Stimulated activated CD8-positive, alpha-beta memory T cell treated with anti-CD3 and anti-CD28 coated beads, Interleukin-15, amount 100 ng/mL, for 1 hour (primary cell): ENCODE results near the gene PLIN3.
"Not testable (repeated sequence)": the region's sequence is repeated elsewhere in the genome, so short reads cannot be mapped to it uniquely, and the experiment has no call there.

Source experiments
- DNase-seq: peaks from one replicate; pipeline ENCODE4 v3.0.0-alpha.2; 2020; ENCODE audit warnings: low read depth

Gene PLIN3

DNA sequence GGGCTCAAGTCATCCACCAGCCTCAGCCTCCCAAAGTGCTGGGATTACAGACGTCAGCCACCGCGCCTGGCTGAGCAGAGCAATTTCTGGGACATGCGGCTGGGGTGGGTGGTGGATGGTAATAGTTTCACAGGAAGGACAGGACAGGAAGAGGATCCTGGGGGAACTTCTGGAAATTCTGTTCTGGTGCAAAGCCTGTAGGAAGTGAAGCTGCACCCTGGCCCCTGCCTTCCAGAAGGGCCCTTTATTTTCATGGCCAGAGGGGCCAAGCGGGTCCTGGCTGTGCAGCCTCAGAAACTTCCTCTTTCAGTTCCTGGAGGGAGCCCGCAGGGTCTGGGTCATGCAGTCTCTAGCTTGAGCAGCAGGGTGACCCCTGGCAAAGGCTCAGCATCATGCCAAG, 60.3 kb downstream of the PLIN3 start:
- DNase-seq: no peak

DNA sequence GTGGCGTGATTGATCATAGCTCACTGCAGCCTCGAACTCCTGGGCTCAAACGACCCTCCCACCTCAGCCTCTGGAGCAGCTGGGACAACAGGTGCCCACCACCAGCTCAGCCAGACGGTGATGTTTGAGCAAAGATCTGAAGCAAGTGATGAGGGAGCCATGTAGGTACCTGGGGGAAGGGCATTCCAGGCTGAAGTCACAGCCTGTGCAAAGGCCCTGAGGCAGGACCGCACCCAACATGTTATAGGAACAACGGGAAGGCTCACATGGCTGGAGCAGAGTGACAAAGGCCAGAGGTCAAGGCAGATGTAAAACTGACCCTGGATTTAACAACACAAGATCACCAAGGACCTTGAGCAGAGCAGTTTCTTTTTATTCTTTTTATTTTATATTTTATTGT, 61.1 kb downstream of the PLIN3 start:
- DNase-seq: no peak

DNA sequence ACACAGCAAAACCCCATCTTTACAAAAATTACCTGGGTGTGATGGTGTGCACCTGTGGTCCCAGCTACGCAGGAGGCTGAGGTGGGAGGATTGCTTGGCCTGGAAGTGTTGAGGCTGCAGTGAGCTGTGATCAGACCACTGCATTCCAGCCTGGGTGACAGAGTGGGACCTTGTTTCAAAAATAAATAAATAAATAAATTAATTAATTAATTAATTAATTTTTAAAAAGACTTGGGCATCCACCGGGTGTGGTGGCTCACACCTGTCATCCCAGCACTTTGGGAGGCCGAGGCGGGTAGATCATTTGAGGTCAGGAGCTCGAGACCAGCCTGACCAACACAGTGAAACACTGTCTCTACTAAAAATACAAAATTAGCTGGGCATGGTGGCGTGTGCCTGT, 62.3 kb downstream of the PLIN3 start:
- DNase-seq: not testable (repeated sequence)

DNA sequence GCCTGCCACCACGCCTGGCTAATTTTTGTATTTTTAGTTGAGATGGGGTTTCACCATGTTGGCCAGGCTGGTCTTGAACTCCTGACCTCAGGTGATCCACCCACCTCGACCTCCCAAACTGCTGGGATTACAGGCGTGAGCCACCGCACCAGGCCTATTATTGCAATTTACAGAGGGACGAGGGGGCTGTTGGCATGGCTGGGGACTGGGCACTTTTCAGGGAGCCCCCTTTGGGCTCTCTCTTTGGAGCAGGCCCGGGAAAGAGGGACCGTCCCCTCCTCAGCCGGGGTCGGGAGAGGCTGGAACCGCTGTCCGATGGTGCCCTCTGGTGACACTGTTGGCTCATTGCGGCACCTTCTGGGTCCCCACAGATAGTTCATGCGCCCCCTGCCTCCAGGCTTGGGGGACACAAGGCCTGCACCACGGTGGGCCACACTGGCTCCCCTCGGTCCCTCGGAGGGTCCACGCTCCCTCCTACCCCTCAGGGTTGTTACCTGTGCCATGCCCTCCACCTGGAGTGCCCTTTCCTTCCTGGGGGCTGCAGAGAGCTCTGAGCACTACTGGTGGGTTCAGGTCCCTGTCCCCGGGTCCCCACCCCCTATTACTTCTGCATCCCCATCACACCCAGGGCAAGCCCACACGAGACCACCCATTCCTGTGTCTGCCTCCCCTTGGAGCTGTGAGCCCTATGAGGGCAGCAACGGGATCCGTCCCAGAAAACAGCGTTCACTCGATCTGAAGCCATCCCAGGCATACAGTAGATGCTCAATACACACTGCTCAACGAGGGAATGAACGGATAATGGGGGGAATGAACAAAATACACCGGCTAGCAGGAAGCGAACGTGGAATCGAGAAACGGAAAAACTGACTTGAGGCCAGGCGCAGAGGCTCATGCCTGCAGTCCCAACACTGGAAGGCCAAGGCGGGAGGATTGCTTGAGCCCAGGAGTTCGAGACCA, 63.5 kb downstream of the PLIN3 start:
- DNase-seq: peak; percentile 47

DNA sequence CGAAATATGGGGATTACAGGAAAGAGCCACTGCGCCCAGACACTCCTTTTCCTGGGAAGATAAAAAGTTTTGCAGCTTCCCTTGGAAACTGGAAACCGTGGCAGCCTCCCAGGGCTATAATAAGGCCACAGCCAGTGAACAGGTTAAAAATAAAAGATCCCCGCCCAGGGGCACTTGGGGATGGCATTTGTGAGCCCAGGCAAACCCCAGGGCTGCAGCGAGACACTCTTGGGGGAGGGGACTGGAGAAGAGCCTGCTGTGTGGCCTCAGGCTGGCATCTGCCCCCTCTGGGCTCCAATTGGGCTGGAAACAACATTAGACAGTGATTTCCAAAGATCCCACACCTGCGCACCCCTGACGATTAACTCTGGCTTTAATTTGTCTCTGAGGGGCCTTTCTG, 64.8 kb downstream of the PLIN3 start:
- DNase-seq: no peak

DNA sequence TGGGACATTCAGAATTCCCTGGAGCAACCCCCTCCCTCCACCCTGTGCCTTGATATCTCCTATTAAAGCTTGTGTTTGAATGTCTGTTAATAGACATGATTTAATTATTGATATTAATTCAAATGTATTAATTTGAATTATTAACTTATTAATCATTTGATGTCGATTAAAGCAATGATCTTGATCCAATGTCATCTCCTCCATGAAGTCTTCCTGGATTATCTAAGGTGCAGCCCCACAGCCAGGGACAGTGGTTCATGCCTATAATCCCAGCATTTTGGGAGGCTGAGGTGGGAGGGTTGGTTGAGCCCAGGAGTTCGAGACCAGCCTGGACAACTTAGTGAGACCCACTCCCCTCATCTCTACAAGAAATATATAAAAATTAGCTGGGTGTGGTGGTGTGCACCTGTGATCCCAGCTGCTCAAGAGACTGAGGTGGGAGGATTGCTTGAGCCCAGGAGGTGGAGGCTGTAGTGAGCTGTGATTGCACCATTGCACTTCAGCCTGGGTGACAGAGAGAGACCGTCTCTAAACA, 66.3 kb downstream of the PLIN3 start:
- no peak for DNase-seq

DNA sequence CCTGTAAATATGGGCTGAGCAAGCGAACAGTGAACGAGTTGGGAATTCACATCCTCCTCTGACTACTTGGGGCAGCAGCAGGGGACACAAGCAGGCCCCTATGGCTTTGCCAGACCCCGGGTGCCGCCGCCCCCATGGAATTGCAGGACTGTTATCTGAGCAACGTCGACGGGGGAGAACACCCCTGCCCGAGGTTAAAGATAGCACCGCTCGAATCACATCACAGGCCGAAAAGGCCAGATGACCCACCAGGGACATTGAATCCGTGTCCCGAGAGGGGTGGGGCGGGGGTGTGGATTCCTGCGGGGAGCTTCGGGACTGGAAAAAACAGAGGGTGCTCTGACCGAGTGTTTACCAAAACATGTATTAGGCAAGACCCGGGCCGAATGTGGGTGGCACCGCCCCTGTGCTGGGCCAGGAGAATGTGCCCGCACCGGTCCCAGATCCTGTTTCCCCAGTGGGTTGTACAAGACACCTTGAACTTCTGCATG, 66.8 kb downstream of the PLIN3 start:
- no peak for DNase-seq

DNA sequence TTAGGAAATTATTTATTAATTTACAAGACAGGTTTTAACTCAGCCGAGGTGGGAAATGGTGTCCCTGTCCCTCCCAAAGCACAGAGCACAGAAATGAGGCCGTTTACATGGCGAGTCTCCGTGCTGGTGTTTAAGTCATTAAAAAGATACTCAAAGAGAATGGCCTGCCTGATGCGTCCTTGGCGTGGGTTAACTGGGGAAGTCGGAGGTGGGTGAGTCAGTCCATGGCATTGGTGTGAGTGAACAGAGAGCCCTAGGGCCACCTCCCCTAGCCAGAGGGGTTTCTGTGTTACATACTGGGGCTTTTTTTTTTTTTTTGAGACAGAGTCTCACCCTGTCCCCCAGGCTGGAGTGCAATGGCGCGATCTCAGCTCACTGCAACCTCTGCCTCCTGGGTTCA, 72.1 kb downstream of the PLIN3 start:
- DNase-seq: no peak

DNA sequence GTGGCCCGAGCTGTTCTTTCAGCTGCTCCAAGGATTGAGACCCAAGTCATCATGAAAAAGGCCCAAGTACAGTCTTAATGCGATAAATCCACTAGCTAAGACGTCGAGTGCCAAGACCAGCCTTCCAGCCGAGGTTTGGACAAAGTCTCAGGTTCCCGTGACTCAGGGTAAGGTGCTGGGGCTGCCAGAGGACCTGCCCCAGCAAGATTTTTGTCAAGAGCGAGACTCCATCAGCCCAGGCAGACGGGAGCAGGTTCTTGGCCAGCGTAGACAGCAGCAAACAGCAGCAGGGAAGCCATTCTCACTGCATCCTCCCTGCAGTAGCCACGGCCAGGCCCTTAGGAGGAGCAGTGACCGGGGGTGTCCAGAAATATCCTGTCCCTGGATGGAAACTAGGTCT, 72.5 kb downstream of the PLIN3 start:
- DNase-seq: no peak

DNA sequence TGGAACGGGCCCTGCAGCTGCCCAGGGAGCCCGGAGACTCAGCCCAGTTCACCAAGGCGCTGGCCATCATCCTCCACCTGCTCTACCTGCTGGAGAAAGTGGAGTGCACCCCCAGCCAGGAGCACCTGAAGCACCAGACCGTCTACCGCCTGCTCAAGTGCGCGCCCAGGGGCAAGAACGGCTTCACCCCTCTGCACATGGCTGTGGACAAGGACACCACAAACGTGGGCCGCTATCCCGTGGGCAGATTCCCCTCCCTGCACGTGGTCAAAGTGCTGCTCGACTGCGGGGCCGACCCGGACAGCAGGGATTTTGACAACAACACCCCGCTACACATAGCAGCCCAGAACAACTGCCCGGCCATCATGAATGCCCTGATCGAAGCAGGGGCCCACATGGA, 74.2 kb downstream of the PLIN3 start:
- not testable (repeated sequence) for DNase-seq

DNA sequence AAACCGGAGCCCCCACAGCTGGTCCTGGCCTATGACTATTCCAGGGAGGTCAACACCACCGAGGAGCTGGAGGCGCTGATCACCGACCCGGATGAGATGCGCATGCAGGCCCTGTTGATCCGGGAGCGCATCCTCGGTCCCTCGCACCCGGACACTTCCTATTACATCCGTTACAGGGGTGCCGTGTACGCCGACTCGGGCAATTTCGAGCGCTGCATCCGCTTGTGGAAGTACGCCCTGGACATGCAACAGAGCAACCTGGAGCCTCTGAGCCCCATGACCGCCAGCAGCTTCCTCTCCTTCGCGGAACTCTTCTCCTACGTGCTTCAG, 74.6 kb downstream of the PLIN3 start:
- not testable (repeated sequence) for DNase-seq

DNA sequence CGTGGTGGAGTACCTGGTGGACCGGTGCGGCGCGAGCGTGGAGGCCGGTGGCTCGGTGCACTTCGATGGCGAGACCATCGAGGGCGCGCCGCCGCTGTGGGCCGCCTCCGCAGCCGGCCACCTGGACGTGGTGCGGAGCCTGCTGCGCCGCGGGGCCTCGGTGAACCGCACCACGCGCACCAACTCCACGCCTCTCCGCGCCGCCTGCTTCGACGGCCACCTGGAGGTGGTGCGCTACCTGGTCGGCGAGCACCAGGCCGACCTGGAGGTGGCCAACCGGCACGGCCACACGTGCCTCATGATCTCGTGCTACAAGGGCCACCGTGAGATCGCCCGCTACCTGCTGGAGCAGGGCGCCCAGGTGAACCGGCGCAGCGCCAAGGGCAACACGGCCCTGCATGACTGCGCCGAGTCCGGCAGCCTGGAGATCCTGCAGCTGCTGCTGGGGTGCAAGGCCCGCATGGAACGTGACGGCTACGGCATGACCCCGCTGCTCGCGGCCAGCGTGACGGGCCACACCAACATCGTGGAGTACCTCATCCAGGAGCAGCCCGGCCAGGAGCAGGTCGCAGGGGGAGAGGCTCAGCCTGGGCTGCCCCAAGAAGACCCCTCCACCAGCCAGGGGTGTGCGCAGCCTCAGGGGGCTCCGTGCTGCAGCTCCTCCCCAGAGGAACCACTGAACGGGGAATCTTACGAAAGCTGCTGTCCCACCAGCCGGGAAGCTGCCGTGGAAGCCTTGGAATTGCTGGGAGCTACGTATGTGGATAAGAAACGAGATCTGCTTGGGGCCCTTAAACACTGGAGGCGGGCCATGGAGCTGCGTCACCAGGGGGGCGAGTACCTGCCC, 75.2 kb downstream of the PLIN3 start:
- DNase-seq: not testable (repeated sequence)

DNA sequence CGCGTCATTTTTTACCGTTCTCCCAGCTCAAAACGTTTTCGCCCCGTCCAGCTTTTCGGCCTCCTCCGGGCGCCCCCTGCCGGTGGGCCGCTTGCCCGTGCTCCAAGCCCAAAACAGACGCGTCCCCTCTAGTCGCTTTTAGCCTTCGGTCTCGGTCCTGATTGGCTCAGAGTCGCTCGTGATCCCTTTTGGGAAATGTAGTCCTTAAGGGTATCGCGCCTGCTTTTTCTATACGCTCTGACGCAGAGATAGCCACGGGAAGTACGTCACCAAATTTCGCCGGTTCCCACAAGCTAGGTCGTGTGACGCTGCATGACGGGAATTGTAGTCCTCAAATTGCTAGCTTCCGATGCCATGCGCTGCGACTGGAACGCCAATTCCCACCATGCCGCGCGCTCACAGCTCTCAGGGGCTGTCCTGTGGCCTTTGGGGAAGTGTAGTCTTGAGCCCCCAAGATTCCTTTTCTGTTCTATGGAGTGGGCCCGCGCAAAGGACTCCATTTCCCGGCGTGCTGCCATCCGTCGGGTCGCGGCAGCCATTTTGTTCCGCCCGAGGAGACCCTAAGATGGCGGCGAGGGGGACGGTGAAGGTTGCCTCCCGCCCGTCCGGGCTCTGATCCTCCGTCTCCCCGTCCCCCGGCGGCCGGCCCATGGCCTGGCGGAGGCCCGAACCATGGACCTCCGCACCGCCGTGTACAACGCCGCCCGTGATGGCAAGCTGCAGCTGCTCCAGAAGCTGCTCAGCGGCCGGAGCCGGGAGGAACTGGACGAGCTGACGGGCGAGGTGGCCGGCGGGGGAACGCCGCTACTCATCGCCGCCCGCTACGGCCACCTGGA, 76.1 kb downstream of the PLIN3 start, which contains the start of gene FEM1A:
Gene FEM1A (plus strand): TSS at position 552 of the 836 bp plus-strand sequence. CDS start 121 bp downstream, at position 673.
- DNase-seq: peak; percentile 95
